HEK293 (cell line): Measurements from ENCODE around the gene PLS3.

Source experiments
- CTCF ChIA-PET: fragments of 350-600 bp; formaldehyde crosslinking; extraction: SDS; loops from one replicate; lab custom pipeline; 2021; ENCODE audit warnings: antibody characterized with exemption; lab: Yijun Ruan, JAX
- POLR2A ChIA-PET: fragments of 300-600 bp; formaldehyde crosslinking; extraction: SDS; loops from one replicate; lab custom pipeline; 2020; ENCODE audit warnings: antibody characterized with exemption, inconsistent platforms; lab: Yijun Ruan, JAX
- H3K27ac ChIP-seq: fragments of 200-500 bp; sonication (Bioruptor generic); 2 replicates; pipeline ENCODE4 v1.5.1; 2014; ENCODE audit warnings: low read depth, low read length, control low read depth, inconsistent platforms; ENCODE audit errors: extremely low read depth
- H3K36me3 ChIP-seq, 2 experiments: fragments of 200-500 bp in 1 of 2; sonication (Bioruptor generic) in 1 of 2; 1 replicate in 1 of 2; 2 replicates in 1 of 2; pipeline ENCODE4 v1.5.1; 2014 to 2017; ENCODE audit warnings: inconsistent platforms in 2 of 2, low read length in 2 of 2; ENCODE audit not compliant: control insufficient read depth in 2 of 2, insufficient read depth in 1 of 2
- H3K4me1 ChIP-seq: fragments of 200-500 bp; sonication (Bioruptor generic); 2 replicates; pipeline ENCODE4 v1.5.1; 2014; ENCODE audit warnings: mild to moderate bottlenecking, low read length, inconsistent platforms; ENCODE audit not compliant: control insufficient read depth, insufficient read depth
- H3K4me3 ChIP-seq: 2 replicates; pipeline ENCODE4 v1.5.1; 2011; ENCODE audit warnings: low read depth, mild to moderate bottlenecking, control low read depth, low read length, moderate library complexity
- H3K9me3 ChIP-seq: fragments of 200-500 bp; sonication (Bioruptor generic); 2 replicates; pipeline ENCODE4 v1.5.1; 2014; ENCODE audit warnings: low read depth, low read length, inconsistent platforms; ENCODE audit not compliant: control insufficient read depth, insufficient read depth
- FEZF1 ChIP-seq: fragments of 450-650 bp; formaldehyde crosslinking; IDR thresholded peaks from 2 replicates; pipeline ENCODE4 v1.5.1; 2016; ENCODE audit warnings: missing biosample characterization, missing genetic modification characterization
- RBAK ChIP-seq: fragments of 450-650 bp; formaldehyde crosslinking; IDR thresholded peaks from 2 replicates; pipeline ENCODE4 v1.5.1; 2016; ENCODE audit warnings: missing biosample characterization, missing genetic modification characterization
- SCRT1 ChIP-seq: fragments of 450-650 bp; formaldehyde crosslinking; IDR thresholded peaks from 2 replicates; pipeline ENCODE4 v1.5.1; 2016; ENCODE audit warnings: missing biosample characterization, missing genetic modification characterization, borderline replicate concordance
- TCF7L2 ChIP-seq: IDR thresholded peaks from 2 replicates; pipeline ENCODE4 v1.6.1; 2011; ENCODE audit warnings: low read depth, mild to moderate bottlenecking, inconsistent platforms, low read length, moderate library complexity, borderline replicate concordance
- TRIM28 ChIP-seq: IDR thresholded peaks from 2 replicates; pipeline ENCODE4 v1.6.1; 2011; ENCODE audit warnings: low read length, control low read depth, borderline replicate concordance
- YY2 ChIP-seq: fragments of 450-650 bp; formaldehyde crosslinking; IDR thresholded peaks from 2 replicates; pipeline ENCODE4 v1.5.1; 2016; ENCODE audit warnings: missing biosample characterization, missing genetic modification characterization
- ZEB2 ChIP-seq: fragments of 450-650 bp; formaldehyde crosslinking; IDR thresholded peaks from 2 replicates; pipeline ENCODE4 v1.5.1; 2016; ENCODE audit warnings: missing biosample characterization, missing genetic modification characterization
- ZNF658 ChIP-seq: fragments of 450-650 bp; formaldehyde crosslinking; IDR thresholded peaks from 2 replicates; pipeline ENCODE4; 2016; ENCODE audit warnings: missing biosample characterization, missing genetic modification characterization
- ZNF768 ChIP-seq: fragments of 450-650 bp; formaldehyde crosslinking; IDR thresholded peaks from 2 replicates; pipeline ENCODE4 v1.5.1; 2018; ENCODE audit warnings: missing biosample characterization, mild to moderate bottlenecking, missing genetic modification characterization
- ZNF837 ChIP-seq: fragments of 450-650 bp; formaldehyde crosslinking; IDR thresholded peaks from 2 replicates; pipeline ENCODE4 v1.5.1; 2016; ENCODE audit warnings: missing biosample characterization, missing genetic modification characterization
- TF ChIP-seq, protein P1 (sequence below): fragments of 450-650 bp; formaldehyde crosslinking; IDR thresholded peaks from 2 replicates; pipeline ENCODE4 v1.5.1; 2017; ENCODE audit warnings: missing biosample characterization, missing genetic modification characterization
- TF ChIP-seq, protein P2 (sequence below): fragments of 450-650 bp; formaldehyde crosslinking; IDR thresholded peaks from 2 replicates; pipeline ENCODE4 v1.5.1; 2016; ENCODE audit warnings: missing biosample characterization, missing genetic modification characterization, borderline replicate concordance

Gene PLS3

DNA sequence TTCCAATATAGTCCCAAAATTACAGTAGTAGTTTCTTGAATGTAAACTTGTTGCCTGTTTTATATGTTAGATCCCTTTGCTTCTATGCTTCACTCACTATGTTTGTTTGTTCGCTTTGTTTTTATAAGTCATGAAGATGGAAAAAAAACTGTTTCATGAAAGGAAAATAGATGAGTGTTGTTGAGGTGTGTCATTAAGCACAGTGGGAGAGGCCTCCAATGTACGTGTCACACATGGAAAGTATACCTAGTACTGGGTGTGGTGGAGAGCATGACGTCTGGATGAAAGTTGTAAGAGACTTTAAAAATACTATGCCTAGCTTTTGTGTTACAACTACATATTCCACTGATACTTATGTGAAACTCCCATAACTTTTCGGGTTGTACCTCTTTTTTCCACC is 28.4 kb downstream of the PLS3 start:
- Histone ChIP-seq H3K27ac (no peak overlapping the region), H3K36me3 (peaks cover 0 to 3% of the 10 kb centered on the region in 2 experiments; a peak in 1 of 3 replicates), H3K4me3 (no peak overlapping the region), H3K4me1 (peaks cover 13% of the 10 kb centered on the region), H3K9me3 (no peaks in the 10 kb centered on the region)
- TF ChIP-seq, protein P1, sequence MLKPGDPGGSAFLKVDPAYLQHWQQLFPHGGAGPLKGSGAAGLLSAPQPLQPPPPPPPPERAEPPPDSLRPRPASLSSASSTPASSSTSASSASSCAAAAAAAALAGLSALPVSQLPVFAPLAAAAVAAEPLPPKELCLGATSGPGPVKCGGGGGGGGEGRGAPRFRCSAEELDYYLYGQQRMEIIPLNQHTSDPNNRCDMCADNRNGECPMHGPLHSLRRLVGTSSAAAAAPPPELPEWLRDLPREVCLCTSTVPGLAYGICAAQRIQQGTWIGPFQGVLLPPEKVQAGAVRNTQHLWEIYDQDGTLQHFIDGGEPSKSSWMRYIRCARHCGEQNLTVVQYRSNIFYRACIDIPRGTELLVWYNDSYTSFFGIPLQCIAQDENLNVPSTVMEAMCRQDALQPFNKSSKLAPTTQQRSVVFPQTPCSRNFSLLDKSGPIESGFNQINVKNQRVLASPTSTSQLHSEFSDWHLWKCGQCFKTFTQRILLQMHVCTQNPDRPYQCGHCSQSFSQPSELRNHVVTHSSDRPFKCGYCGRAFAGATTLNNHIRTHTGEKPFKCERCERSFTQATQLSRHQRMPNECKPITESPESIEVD (tag by site-specific recombination) = peak; percentile 61
- TF ChIP-seq ZNF837 (tag by site-specific recombination) = no peak
- CTCF ChIA-PET = interaction anchor here (0.6 kb wide), 2 partner anchors 31 to 259 kb away, joined by 3 to 4 read pairs; no protein-coding TSS in a partner anchor
- POLR2A ChIA-PET = no interaction called here

DNA sequence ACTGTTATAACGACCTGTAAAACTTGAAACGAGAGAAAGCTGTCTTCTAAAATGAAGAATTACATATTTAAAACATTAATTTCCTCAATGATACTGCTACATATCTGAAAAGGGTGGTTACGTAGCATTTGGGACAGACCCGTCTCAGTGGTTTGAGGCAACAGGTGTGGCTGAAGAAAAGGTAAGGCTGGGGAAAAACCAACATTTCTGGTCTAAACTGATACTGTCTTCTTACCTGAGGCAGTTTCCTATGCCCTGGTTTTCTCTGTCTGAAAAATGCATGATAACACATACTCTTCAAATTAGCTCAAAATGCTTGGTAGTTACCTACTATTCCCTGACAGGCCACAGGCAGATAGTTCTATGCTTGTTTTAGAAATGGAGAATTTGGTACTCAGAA is 30.4 kb downstream of the PLS3 start:
- TF ChIP-seq ZEB2 (no peak), SCRT1 (tag by site-specific recombination) (peak; percentile 68; the same call in 1 of the 2 replicates)

DNA sequence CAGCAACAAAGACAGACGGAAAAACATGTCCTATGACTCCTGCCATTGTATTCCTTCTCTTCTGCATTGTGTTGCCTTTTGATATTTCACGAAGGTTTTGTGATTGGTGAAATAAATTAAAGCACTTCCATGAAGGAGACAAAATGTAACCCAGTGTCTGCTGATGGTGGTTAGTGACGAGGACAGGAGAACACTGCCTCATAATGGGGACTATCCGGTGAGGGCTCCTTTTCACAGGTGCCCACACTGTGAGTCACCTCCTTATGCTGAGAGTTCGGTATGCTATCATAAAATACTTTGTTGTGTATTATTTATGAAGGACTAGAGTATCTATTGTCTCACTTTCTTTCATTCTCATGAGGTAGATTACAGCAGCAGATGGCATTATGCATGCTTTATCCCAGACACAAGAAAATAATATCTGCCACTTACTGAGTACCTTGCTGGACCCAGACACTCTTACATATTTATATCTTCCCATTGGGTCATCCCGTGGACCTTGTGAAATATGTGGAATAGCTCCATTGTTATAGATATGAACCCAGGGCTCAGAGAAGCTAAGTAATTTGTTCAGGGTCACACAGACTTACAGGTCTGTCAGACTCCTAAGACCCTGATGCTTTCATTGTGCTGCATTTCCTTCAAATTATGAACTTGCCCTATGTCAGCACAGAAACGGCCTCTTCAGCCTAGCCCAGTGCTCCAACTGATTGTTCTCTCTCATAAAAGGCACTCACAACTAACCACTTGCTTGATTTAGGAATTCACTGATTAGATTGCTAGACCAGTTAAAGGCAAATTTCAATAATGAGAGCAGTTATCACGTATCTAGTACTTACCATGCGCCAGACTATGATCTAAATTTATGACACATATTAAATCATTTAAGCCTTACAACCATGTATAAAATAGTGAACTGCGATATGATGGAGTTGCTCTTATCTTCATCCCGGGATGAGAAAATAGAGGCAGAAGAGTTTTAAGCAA is 31.2 kb downstream of the PLS3 start:
- H3K36me3 ChIP-seq = peaks cover 6 to 7% of the 10 kb centered on the region in 2 experiments
- peaks cover 11% of the 10 kb centered on the region for H3K4me1 ChIP-seq
- ChIA-PET CTCF (interaction anchor here (0.6 to 2.6 kb wide), 4 partner anchors 9 to 385 kb away, joined by 3 to 13 read pairs (median 4); no protein-coding TSS in a partner anchor), POLR2A (interaction anchor here (1.2 kb wide), 1 partner anchor 10 kb away, joined by 5 read pairs; no protein-coding TSS in a partner anchor)
- H3K9me3 ChIP-seq = no peaks in the 10 kb centered on the region
- no peak overlapping the region for H3K4me3 ChIP-seq
- TF ChIP-seq, protein P2, sequence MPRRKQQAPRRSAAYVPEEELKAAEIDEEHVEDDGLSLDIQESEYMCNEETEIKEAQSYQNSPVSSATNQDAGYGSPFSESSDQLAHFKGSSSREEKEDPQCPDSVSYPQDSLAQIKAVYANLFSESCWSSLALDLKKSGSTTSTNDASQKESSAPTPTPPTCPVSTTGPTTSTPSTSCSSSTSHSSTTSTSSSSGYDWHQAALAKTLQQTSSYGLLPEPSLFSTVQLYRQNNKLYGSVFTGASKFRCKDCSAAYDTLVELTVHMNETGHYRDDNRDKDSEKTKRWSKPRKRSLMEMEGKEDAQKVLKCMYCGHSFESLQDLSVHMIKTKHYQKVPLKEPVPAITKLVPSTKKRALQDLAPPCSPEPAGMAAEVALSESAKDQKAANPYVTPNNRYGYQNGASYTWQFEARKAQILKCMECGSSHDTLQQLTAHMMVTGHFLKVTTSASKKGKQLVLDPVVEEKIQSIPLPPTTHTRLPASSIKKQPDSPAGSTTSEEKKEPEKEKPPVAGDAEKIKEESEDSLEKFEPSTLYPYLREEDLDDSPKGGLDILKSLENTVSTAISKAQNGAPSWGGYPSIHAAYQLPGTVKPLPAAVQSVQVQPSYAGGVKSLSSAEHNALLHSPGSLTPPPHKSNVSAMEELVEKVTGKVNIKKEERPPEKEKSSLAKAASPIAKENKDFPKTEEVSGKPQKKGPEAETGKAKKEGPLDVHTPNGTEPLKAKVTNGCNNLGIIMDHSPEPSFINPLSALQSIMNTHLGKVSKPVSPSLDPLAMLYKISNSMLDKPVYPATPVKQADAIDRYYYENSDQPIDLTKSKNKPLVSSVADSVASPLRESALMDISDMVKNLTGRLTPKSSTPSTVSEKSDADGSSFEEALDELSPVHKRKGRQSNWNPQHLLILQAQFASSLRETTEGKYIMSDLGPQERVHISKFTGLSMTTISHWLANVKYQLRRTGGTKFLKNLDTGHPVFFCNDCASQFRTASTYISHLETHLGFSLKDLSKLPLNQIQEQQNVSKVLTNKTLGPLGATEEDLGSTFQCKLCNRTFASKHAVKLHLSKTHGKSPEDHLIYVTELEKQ (tag by site-specific recombination) = peak; percentile 20; the same call in 1 of the 2 replicates
- peak; percentile 62; the same call in 1 of the 2 replicates for TF ChIP-seq TRIM28
- TF ChIP-seq YY2 = no peak
- TF ChIP-seq ZNF658 (tag by site-specific recombination) = no peak
- TF ChIP-seq, protein P1 (tag by site-specific recombination) = peak; percentile 86
- 0 out of 2 replicates have a peak, but pooled peaks have one; percentile 43 for TF ChIP-seq ZNF768 (tag by site-specific recombination)
- no peak for TF ChIP-seq RBAK (tag by site-specific recombination)
- 0 out of 2 replicates have a peak, but pooled peaks have one; percentile 18 for TF ChIP-seq FEZF1 (tag by site-specific recombination)
- no peak for TF ChIP-seq ZEB2
- peak; percentile 51; the same call in 1 of the 2 replicates for TF ChIP-seq TCF7L2
- H3K27ac ChIP-seq = no peak overlapping the region

More for the DNA sequence above, 30.4 kb downstream of the PLS3 start:
- no peak overlapping the region for H3K4me3 ChIP-seq
- peaks cover 5 to 7% of the 10 kb centered on the region in 2 experiments for H3K36me3 ChIP-seq
- peaks cover 11% of the 10 kb centered on the region for H3K4me1 ChIP-seq
- no peak overlapping the region for H3K27ac ChIP-seq
- CTCF ChIA-PET = interaction anchor here (1.1 to 2.6 kb wide), 2 partner anchors 9 to 51 kb away, joined by 4 to 13 read pairs; no protein-coding TSS in a partner anchor
- POLR2A ChIA-PET = no interaction called here
- H3K9me3 ChIP-seq = no peaks in the 10 kb centered on the region
